ENCODE measurements around the gene UBD.

DNA sequence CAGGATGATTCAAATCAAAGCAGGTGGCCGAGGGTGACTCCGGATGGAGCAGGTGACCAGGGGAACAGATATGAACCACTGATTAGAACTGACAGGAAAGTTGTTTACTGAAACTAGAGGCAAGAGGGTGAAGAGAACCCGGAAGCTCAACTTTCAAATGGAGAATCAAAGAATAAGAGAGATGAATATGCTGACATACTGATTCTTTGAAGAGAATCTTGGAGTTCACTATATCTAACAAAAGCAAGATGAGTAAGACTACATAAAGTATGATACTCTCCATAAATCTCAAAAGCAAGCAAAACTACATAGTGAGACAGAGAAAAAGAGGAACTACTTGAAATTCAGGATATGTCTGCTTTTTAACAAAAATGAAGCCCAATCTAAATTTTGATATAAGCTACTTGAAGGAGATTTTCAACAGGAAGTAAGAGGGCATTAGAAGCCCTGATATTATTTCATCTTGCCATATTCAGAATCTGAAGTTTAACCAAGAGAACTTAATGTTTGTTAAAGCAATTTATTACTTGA is 4.0 kb upstream of the UBD start:
- TF ChIP-seq, protein P1, sequence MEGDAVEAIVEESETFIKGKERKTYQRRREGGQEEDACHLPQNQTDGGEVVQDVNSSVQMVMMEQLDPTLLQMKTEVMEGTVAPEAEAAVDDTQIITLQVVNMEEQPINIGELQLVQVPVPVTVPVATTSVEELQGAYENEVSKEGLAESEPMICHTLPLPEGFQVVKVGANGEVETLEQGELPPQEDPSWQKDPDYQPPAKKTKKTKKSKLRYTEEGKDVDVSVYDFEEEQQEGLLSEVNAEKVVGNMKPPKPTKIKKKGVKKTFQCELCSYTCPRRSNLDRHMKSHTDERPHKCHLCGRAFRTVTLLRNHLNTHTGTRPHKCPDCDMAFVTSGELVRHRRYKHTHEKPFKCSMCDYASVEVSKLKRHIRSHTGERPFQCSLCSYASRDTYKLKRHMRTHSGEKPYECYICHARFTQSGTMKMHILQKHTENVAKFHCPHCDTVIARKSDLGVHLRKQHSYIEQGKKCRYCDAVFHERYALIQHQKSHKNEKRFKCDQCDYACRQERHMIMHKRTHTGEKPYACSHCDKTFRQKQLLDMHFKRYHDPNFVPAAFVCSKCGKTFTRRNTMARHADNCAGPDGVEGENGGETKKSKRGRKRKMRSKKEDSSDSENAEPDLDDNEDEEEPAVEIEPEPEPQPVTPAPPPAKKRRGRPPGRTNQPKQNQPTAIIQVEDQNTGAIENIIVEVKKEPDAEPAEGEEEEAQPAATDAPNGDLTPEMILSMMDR (IDR thresholded peaks at IDR 0.05), result no peak
- TF ChIP-seq EZH2 (IDR thresholded peaks at IDR 0.05), result no peak

All from neural progenitor cell (in vitro differentiated cells).